ENCODE results near the gene ANKRD33B.

- no peak for TF ChIP-seq CTCF (IDR thresholded peaks at IDR 0.05; ENCODE audit: control extremely low read depth in 1 of 3, insufficient read depth in 1 of 3, low read depth in 1 of 3, low read length in 3 of 3)
- TF ChIP-seq CREB1 (IDR thresholded peaks at IDR 0.05): no peak
- TF ChIP-seq POLR2A (IDR thresholded peaks at IDR 0.05; ENCODE audit: control extremely low read depth in 1 of 2, low read depth in 2 of 2, low read length in 2 of 2): no peak
- no peak for TF ChIP-seq EZH2 (IDR thresholded peaks at IDR 0.05; ENCODE audit: low read depth, low read length, severe bottlenecking)
- TF ChIP-seq SIN3A (conservative IDR thresholded peaks at IDR 0.05 in 1 of 2, IDR thresholded peaks at IDR 0.05 in 1 of 2; ENCODE audit: low read depth in 1 of 2, low read length in 2 of 2): no peak
- TF ChIP-seq PHF8 (conservative IDR thresholded peaks at IDR 0.05; ENCODE audit: low read depth, low read length): no peak
- no peak for TF ChIP-seq SIX5 (IDR thresholded peaks at IDR 0.05; ENCODE audit: low read depth, low read length)
Observed at GRCh38 chr5:10520706-10521105, 43.2 kb upstream of the ANKRD33B start.
